Measurements from ENCODE around the gene ALDOA.
A peak's percentile ranks its signal among the peaks of the same experiment; 100 is the strongest.

The ALDOA gene

GRCh38 chr16:30069611-30070462 lies 4.3 kb downstream of the ALDOA start:
- peak overlapping the region; percentile 53 for H3K4me3 Mint-ChIP-seq
- H3K4me1 Mint-ChIP-seq (ENCODE audit: low read depth) = peaks cover 44% of the 10 kb centered on the region
- no peak for DNase-seq
- H3K9me3 Mint-ChIP-seq = no peaks in the 10 kb centered on the region
- H3K36me3 Mint-ChIP-seq (ENCODE audit: low read depth) = peaks cover 87% of the 10 kb centered on the region
- peak overlapping the region; percentile 91 for H3K27ac Mint-ChIP-seq
- H3K27me3 Mint-ChIP-seq = no peaks in the 10 kb centered on the region

- Mint-ChIP-seq H3K4me1 (ENCODE audit: low read depth) (peaks cover 48% of the 10 kb centered on the region), H3K36me3 (ENCODE audit: low read depth) (peaks cover 85% of the 10 kb centered on the region), H3K27ac (peak overlapping the region; percentile 91), H3K27me3 (no peaks in the 10 kb centered on the region), H3K9me3 (no peaks in the 10 kb centered on the region), H3K4me3 (no peak overlapping the region)
- DNase-seq = no peak
These were observed 4.9 kb downstream of the ALDOA start for GRCh38 chr16:30070490-30070889.

GRCh38 chr16:30075503-30076275 lies 10.1 kb downstream of the ALDOA start, which contains the start of gene PPP4C:
Gene PPP4C (plus strand): TSS chr16:30075994. CDS start chr16:30076378, 384 bp downstream.
- H3K27me3 Mint-ChIP-seq = no peaks in the 10 kb centered on the region
- no peaks in the 10 kb centered on the region for H3K9me3 Mint-ChIP-seq
- peak within 1 kb of the TSS; percentile 89 for H3K4me3 Mint-ChIP-seq
- H3K36me3 Mint-ChIP-seq (ENCODE audit: low read depth) = peaks cover 85% of the 10 kb centered on the region
- H3K4me1 Mint-ChIP-seq (ENCODE audit: low read depth) = peaks cover 46% of the 10 kb centered on the region
- peak; percentile 93 for DNase-seq
- peak within 1 kb of the TSS; percentile 97 for H3K27ac Mint-ChIP-seq

GRCh38 chr16:30076276-30076791 lies 10.8 kb downstream of the ALDOA start:
- peak overlapping the region; percentile 97 for H3K27ac Mint-ChIP-seq
- DNase-seq = no peak
- H3K4me3 Mint-ChIP-seq = peak overlapping the region; percentile 89
- peaks cover 46% of the 10 kb centered on the region for H3K4me1 Mint-ChIP-seq (ENCODE audit: low read depth)
- no peaks in the 10 kb centered on the region for H3K27me3 Mint-ChIP-seq
- H3K9me3 Mint-ChIP-seq = no peaks in the 10 kb centered on the region
- H3K36me3 Mint-ChIP-seq (ENCODE audit: low read depth) = peaks cover 85% of the 10 kb centered on the region

- Mint-ChIP-seq H3K4me1 (ENCODE audit: low read depth) (peaks cover 44% of the 10 kb centered on the region), H3K27me3 (no peaks in the 10 kb centered on the region), H3K4me3 (peak overlapping the region; percentile 89), H3K9me3 (no peaks in the 10 kb centered on the region), H3K36me3 (ENCODE audit: low read depth) (peaks cover 85% of the 10 kb centered on the region), H3K27ac (peak overlapping the region; percentile 97)
- DNase-seq = no peak
These were observed 12.1 kb downstream of the ALDOA start for GRCh38 chr16:30077656-30078055.

- no peak for DNase-seq
- Mint-ChIP-seq H3K4me3 (no peak overlapping the region), H3K27me3 (no peaks in the 10 kb centered on the region), H3K4me1 (ENCODE audit: low read depth) (peaks cover 43% of the 10 kb centered on the region), H3K27ac (peak overlapping the region; percentile 97), H3K9me3 (no peaks in the 10 kb centered on the region), H3K36me3 (ENCODE audit: low read depth) (peaks cover 90% of the 10 kb centered on the region)
These were observed 13.2 kb downstream of the ALDOA start for GRCh38 chr16:30078744-30079143.

GRCh38 chr16:30079480-30079879 lies 13.9 kb downstream of the ALDOA start:
- Mint-ChIP-seq H3K27me3 (no peaks in the 10 kb centered on the region), H3K4me1 (ENCODE audit: low read depth) (peaks cover 44% of the 10 kb centered on the region), H3K9me3 (no peaks in the 10 kb centered on the region), H3K4me3 (no peak overlapping the region), H3K36me3 (ENCODE audit: low read depth) (peaks cover 94% of the 10 kb centered on the region), H3K27ac (peak overlapping the region; percentile 47)
- DNase-seq = no peak

- no peak for DNase-seq
- Mint-ChIP-seq H3K4me3 (no peak overlapping the region), H3K27me3 (no peaks in the 10 kb centered on the region), H3K9me3 (no peaks in the 10 kb centered on the region), H3K36me3 (ENCODE audit: low read depth) (peaks cover 92% of the 10 kb centered on the region), H3K4me1 (ENCODE audit: low read depth) (peaks cover 22% of the 10 kb centered on the region), H3K27ac (peak overlapping the region; percentile 53)
These were observed 17.1 kb downstream of the ALDOA start for GRCh38 chr16:30082545-30083090.

GRCh38 chr16:30083216-30084055 lies 17.9 kb downstream of the ALDOA start:
- no peak for DNase-seq
- H3K27ac Mint-ChIP-seq = peak overlapping the region; percentile 80
- H3K4me3 Mint-ChIP-seq = no peak overlapping the region
- no peaks in the 10 kb centered on the region for H3K27me3 Mint-ChIP-seq
- no peaks in the 10 kb centered on the region for H3K9me3 Mint-ChIP-seq
- peaks cover 87% of the 10 kb centered on the region for H3K36me3 Mint-ChIP-seq (ENCODE audit: low read depth)
- peaks cover 15% of the 10 kb centered on the region for H3K4me1 Mint-ChIP-seq (ENCODE audit: low read depth)

GRCh38 chr16:30084096-30084815 lies 18.7 kb downstream of the ALDOA start:
- H3K27ac Mint-ChIP-seq = peak overlapping the region; percentile 80
- peaks cover 16% of the 10 kb centered on the region for H3K4me1 Mint-ChIP-seq (ENCODE audit: low read depth)
- no peaks in the 10 kb centered on the region for H3K9me3 Mint-ChIP-seq
- no peaks in the 10 kb centered on the region for H3K27me3 Mint-ChIP-seq
- peaks cover 78% of the 10 kb centered on the region for H3K36me3 Mint-ChIP-seq (ENCODE audit: low read depth)
- DNase-seq = no peak
- no peak overlapping the region for H3K4me3 Mint-ChIP-seq

- no peaks in the 10 kb centered on the region for H3K27me3 Mint-ChIP-seq
- H3K36me3 Mint-ChIP-seq (ENCODE audit: low read depth) = peaks cover 73% of the 10 kb centered on the region
- H3K9me3 Mint-ChIP-seq = no peaks in the 10 kb centered on the region
- no peak overlapping the region for H3K4me3 Mint-ChIP-seq
- peaks cover 16% of the 10 kb centered on the region for H3K4me1 Mint-ChIP-seq (ENCODE audit: low read depth)
- peak overlapping the region; percentile 40 for H3K27ac Mint-ChIP-seq
- DNase-seq = no peak
These were observed 19.2 kb downstream of the ALDOA start for GRCh38 chr16:30084816-30085159.

GRCh38 chr16:30085247-30085646 lies 19.7 kb downstream of the ALDOA start:
- Mint-ChIP-seq H3K27ac (no peak overlapping the region), H3K27me3 (no peaks in the 10 kb centered on the region), H3K4me3 (no peak overlapping the region)

GRCh38 chr16:30085820-30086219 lies 20.3 kb downstream of the ALDOA start:
- Mint-ChIP-seq H3K4me3 (no peak overlapping the region), H3K27me3 (no peaks in the 10 kb centered on the region), H3K9me3 (no peaks in the 10 kb centered on the region), H3K4me1 (ENCODE audit: low read depth) (peaks cover 24% of the 10 kb centered on the region), H3K36me3 (ENCODE audit: low read depth) (peaks cover 63% of the 10 kb centered on the region), H3K27ac (no peak overlapping the region)
- no peak for DNase-seq

More at GRCh38 chr16:30085247-30085646, 19.7 kb downstream of the ALDOA start:
- Mint-ChIP-seq H3K4me1 (ENCODE audit: low read depth) (peaks cover 20% of the 10 kb centered on the region), H3K9me3 (no peaks in the 10 kb centered on the region), H3K36me3 (ENCODE audit: low read depth) (peaks cover 68% of the 10 kb centered on the region)
- DNase-seq = no peak
